K562 (cell line): ENCODE results near the gene GTF2H4. TPM values are rescaled to one million over a fixed set of nuclear protein-coding genes. Genes with fewer than 3 reads are reported as not detected.
A peak's percentile ranks its signal among the peaks of the same experiment; 100 is the strongest.

Source experiments
- ATAC-seq: fragments of 200-7000 bp; cut with Tn5 transposase; 3 replicates; pipeline ENCODE4 v1.9.1; 2020; ENCODE audit warnings: moderate library complexity
- BruUV-seq: library from RNA; stranded (reverse); fragments of 400-500 nt; replicated peaks from 2 replicates; lab custom pipeline; 2021; lab: Mats Ljungman, UMichigan
- CTCF ChIA-PET: fragments of 300-600 bp; formaldehyde crosslinking; extraction: SDS; loops from one replicate; lab custom pipeline; 2021; ENCODE audit warnings: low intra/inter-chr PET ratio; lab: Yijun Ruan, JAX
- POLR2A ChIA-PET: fragments of 300-600, 350-650 bp; sonication (Branson Sonifier 250); formaldehyde crosslinking; extraction: SDS; loops from one replicate; lab custom pipeline; 2021; ENCODE audit warnings: antibody characterized with exemption, inconsistent platforms; lab: Yijun Ruan, JAX
- DNase-seq, 4 experiments: peaks; one replicate each; pipeline versions ENCODE4 v3.0.0 to v3.0.0-alpha.2; 2011 to 2018; ENCODE audit warnings: low spot score in 3 of 4, mixed read lengths in 3 of 4; ENCODE audit errors: extremely low read depth in 1 of 4
- FAIRE-seq: peaks from 2 replicates; lab custom pipeline; 2011; peaks lifted over from hg19 to GRCh38; lab: Jason Lieb, UNC
- H2AFZ ChIP-seq: 2 replicates; pipeline ENCODE4 v1.6.0; 2011; ENCODE audit warnings: low read depth, low read length, control low read depth, inconsistent platforms
- H3K27ac ChIP-seq: fragments of 200-600 bp; 3 replicates; pipeline ENCODE4 v1.8.0; 2011; ENCODE audit warnings: low read depth, mild to moderate bottlenecking, control low read depth, inconsistent platforms, low read length, moderate library complexity, mixed read lengths; ENCODE audit errors: extremely low read depth
- H3K27me3 ChIP-seq, 2 experiments: fragments of 300-600 bp in 1 of 2; 2 replicates in 1 of 2; 3 replicates in 1 of 2; pipeline versions ENCODE4 v1.6.0 to v1.8.0; 2011; ENCODE audit warnings: inconsistent platforms in 2 of 2, low read length in 2 of 2, mild to moderate bottlenecking in 1 of 2, mixed read lengths in 1 of 2, moderate library complexity in 1 of 2; ENCODE audit not compliant: control insufficient read depth in 2 of 2, insufficient read depth in 2 of 2
- H3K36me3 ChIP-seq: fragments of 300-600 bp; 3 replicates; pipeline ENCODE4 v1.8.0; 2011; ENCODE audit warnings: mild to moderate bottlenecking, low read length, inconsistent platforms; ENCODE audit not compliant: control insufficient read depth, insufficient read depth
- H3K4me1 ChIP-seq, 2 experiments: fragments of 200-600 bp in 1 of 2; replicated peaks in 1 of 2; 2 replicates in 1 of 2; 3 replicates in 1 of 2; pipeline versions ENCODE4 v1.5.1 to v1.8.0; 2011; ENCODE audit warnings: inconsistent platforms in 2 of 2, low read length in 2 of 2, mild to moderate bottlenecking in 1 of 2, mixed read lengths in 1 of 2, moderate library complexity in 1 of 2; ENCODE audit not compliant: control insufficient read depth in 2 of 2, insufficient read depth in 2 of 2
- H3K4me2 ChIP-seq: 2 replicates; pipeline ENCODE4 v1.6.1; 2011; ENCODE audit warnings: low read length, control low read depth, inconsistent platforms, mixed read lengths; ENCODE audit not compliant: insufficient read depth
- H3K4me3 ChIP-seq: fragments of 200-600 bp; sonication (generic), shearing (Covaris generic); 2 replicates; pipeline ENCODE4 v1.5.1; 2016; ENCODE audit warnings: control low read depth, inconsistent platforms
- H3K79me2 ChIP-seq: fragments of 200-600 bp; 3 replicates; pipeline ENCODE4 v1.8.0; 2011; ENCODE audit warnings: low read length, inconsistent platforms; ENCODE audit not compliant: control insufficient read depth, insufficient read depth
- H3K9ac ChIP-seq, 2 experiments: 2 replicates each; pipeline versions ENCODE4 v1.6.0 to v1.6.1; 2011; ENCODE audit warnings: low read depth in 2 of 2, low read length in 2 of 2, control low read depth in 1 of 2, inconsistent platforms in 1 of 2, mild to moderate bottlenecking in 1 of 2, mixed read lengths in 1 of 2; ENCODE audit not compliant: insufficient read depth in 1 of 2
- H3K9me1 ChIP-seq: one replicate; pipeline ENCODE4 v1.6.0; 2011; ENCODE audit warnings: inconsistent platforms, mild to moderate bottlenecking, low read length, moderate library complexity; ENCODE audit not compliant: control insufficient read depth, insufficient read depth
- H3K9me3 ChIP-seq: replicated peaks from 2 replicates; pipeline ENCODE4 v1.5.1; 2011; ENCODE audit warnings: low read depth, low read length, inconsistent platforms; ENCODE audit not compliant: control insufficient read depth, insufficient read depth
- H4K20me1 ChIP-seq: replicated peaks from 2 replicates; pipeline ENCODE4 v1.6.1; 2011; ENCODE audit warnings: low read length, inconsistent platforms, mixed read lengths; ENCODE audit not compliant: control insufficient read depth, insufficient read depth
- CBFA2T3 ChIP-seq: fragments of 450-650 bp; IDR thresholded peaks from 2 replicates; pipeline ENCODE4 v1.6.1; 2017
- CREB1 ChIP-seq, 2 experiments: sonication (generic) in 1 of 2; formaldehyde crosslinking in 1 of 2; IDR thresholded peaks; 2 replicates each; pipeline versions ENCODE4 v1.6.1 to v1.8.0; 2012 to 2022; ENCODE audit warnings: inconsistent platforms in 1 of 2, mild to moderate bottlenecking in 1 of 2, missing genetic modification reagents in 1 of 2, moderate library complexity in 1 of 2
- ETV6 ChIP-seq, 3 experiments: fragments of 150-350 bp in 1 of 3; sonication (generic) in 1 of 3; formaldehyde crosslinking in 1 of 3; IDR thresholded peaks; 2 replicates each; pipeline versions ENCODE4 v1.6.1 to v1.8.0; 2014 to 2022; ENCODE audit warnings: borderline replicate concordance in 2 of 3, low read depth in 2 of 3, antibody characterized with exemption in 1 of 3, low read length in 1 of 3, mild to moderate bottlenecking in 1 of 3, missing genetic modification reagents in 1 of 3
- HDAC6 ChIP-seq: IDR thresholded peaks from 2 replicates; pipeline ENCODE4 v1.6.1; 2012; ENCODE audit warnings: low read depth, mild to moderate bottlenecking, control low read depth, inconsistent platforms, low read length, moderate library complexity
- JUN ChIP-seq, 2 experiments: sonication (generic) in 1 of 2; formaldehyde crosslinking in 1 of 2; IDR thresholded peaks; 2 replicates each; pipeline versions ENCODE4 v1.6.1 to v1.8.0; 2012 to 2022; ENCODE audit warnings: borderline replicate concordance in 2 of 2, mild to moderate bottlenecking in 2 of 2, improper control_type of control experiment in 1 of 2, low read depth in 1 of 2, low read length in 1 of 2, missing genetic modification reagents in 1 of 2
- MIER1 ChIP-seq: fragments of 450-650 bp; IDR thresholded peaks from 2 replicates; pipeline ENCODE4 v1.6.1; 2016; ENCODE audit warnings: antibody characterized with exemption, mild to moderate bottlenecking, low read depth
- NR4A1 ChIP-seq, 2 experiments: fragments of 250-450 bp in 1 of 2; fragments of 450-650 bp in 1 of 2; sonication (Bioruptor Pico) in 1 of 2; IDR thresholded peaks; 2 replicates each; pipeline versions ENCODE4 v1.4.0 to v1.6.1; 2016 to 2020; ENCODE audit warnings: mild to moderate bottlenecking in 2 of 2, missing compliant biosample characterization in 1 of 2, missing genetic modification characterization in 1 of 2, moderate library complexity in 1 of 2
- RHOXF2B ChIP-seq: fragments of 250-450 bp; sonication (Bioruptor Pico); conservative IDR thresholded peaks from 2 replicates; pipeline ENCODE4 v1.5.1; 2021
- SIN3A ChIP-seq, 2 experiments: fragments of 150-350 bp in 1 of 2; IDR thresholded peaks; 2 replicates each; pipeline ENCODE4 v1.6.1; 2011 to 2016; ENCODE audit warnings: borderline replicate concordance in 2 of 2, low read depth in 2 of 2, low read length in 2 of 2, mild to moderate bottlenecking in 2 of 2, moderate library complexity in 2 of 2; ENCODE audit not compliant: control insufficient read depth in 1 of 2
- TCF3 ChIP-seq: sonication (generic); formaldehyde crosslinking; IDR thresholded peaks from 2 replicates; pipeline ENCODE4 v1.4.0; 2020; ENCODE audit warnings: mild to moderate bottlenecking, missing genetic modification reagents
- TEAD4 ChIP-seq, 2 experiments: sonication (generic) in 1 of 2; formaldehyde crosslinking in 1 of 2; IDR thresholded peaks; 2 replicates each; pipeline versions ENCODE4 v1.6.1 to v1.8.0; 2012 to 2022; ENCODE audit warnings: borderline replicate concordance in 1 of 2, inconsistent platforms in 1 of 2, low read length in 1 of 2, mild to moderate bottlenecking in 1 of 2, missing genetic modification reagents in 1 of 2
- TFAP4 ChIP-seq: sonication (generic); formaldehyde crosslinking; IDR thresholded peaks from 2 replicates; pipeline ENCODE4 v1.8.0; 2022; ENCODE audit warnings: missing genetic modification reagents, mild to moderate bottlenecking, moderate library complexity, borderline replicate concordance
- ZBTB33 ChIP-seq: sonication (generic); formaldehyde crosslinking; IDR thresholded peaks from 2 replicates; pipeline ENCODE4 v1.8.1; 2023; ENCODE audit warnings: mild to moderate bottlenecking, missing genetic modification reagents
- ZNF217 ChIP-seq: sonication (generic); formaldehyde crosslinking; IDR thresholded peaks from 2 replicates; pipeline ENCODE4 v1.8.0; 2022; ENCODE audit warnings: mild to moderate bottlenecking, missing genetic modification reagents
- WGBS: fragments of 100-300 bp; shearing (Covaris generic); methylation state at CpG from one replicate; pipeline ENCODE4 v1.1.6; 2016; ENCODE audit warnings: low coverage, mixed read lengths; ENCODE audit not compliant: insufficient coverage; ENCODE audit errors: missing lambda C conversion rate; 5-methylcytosine and 5-hydroxymethylcytosine counted together
- in situ Hi-C: fragments of 300-500 bp; cut with MboI; formaldehyde crosslinking; loops from 4 replicates; pipeline ENCODE4 v1.15.0; 2018; ENCODE audit warnings: inconsistent platforms, mixed read lengths
- intact Hi-C: fragments of 100-400 bp; cut with micrococcal nuclease; formaldehyde crosslinking; loops from 2 replicates; pipeline ENCODE4 v1.14.2; 2022
- polyA plus RNA-seq, 8 experiments: library from polyadenylated mRNA; depleted of rRNA in 4 of 8; stranded (reverse) in 5 of 8; unstranded in 3 of 8; fragments of >200 nt; fragmentation: Nextera tagmentation in 2 of 8; fragmentation: Illumina TruSeq in 1 of 8; extraction: Ambion mirVana in 2 of 8; extraction: Trizol in 1 of 8; gene quantifications; 2 replicates each; pipeline versions ENCODE4 v1.2.1 to v1.2.3, GENCODE V29; 2011 to 2014; ENCODE audit warnings: inconsistent platforms in 1 of 8, missing spikeins in 1 of 8
- total RNA-seq, 7 experiments: library from RNA; depleted of rRNA in 6 of 7; stranded (reverse); fragments of >200 nt in 6 of 7; fragmentation: Illumina TruSeq in 2 of 7; extraction: Trizol in 2 of 7; gene quantifications; 2 replicates each; pipeline versions ENCODE4 v1.2.1 to v1.2.3, GENCODE V29; 2011 to 2021; ENCODE audit warnings: low replicate concordance in 1 of 7

GTF2H4 gene
- total and polyA plus RNA-seq, 9 of the 15 experiments (the other 6 are each of a cell fraction or from before 2014, with no cell fraction given), result 3.6 to 86.1 (median 39.6) TPM

- H3K9me1 ChIP-seq, result no peaks in the 10 kb centered on the region
- DNase-seq (no peak), ATAC-seq (no peak), FAIRE-seq (no peak)
- no peak overlapping the region for H3K27ac ChIP-seq
- H3K36me3 ChIP-seq, result peaks cover 78% of the 10 kb centered on the region; the same call in 2 of the 3 replicates
- 0 out of 2 replicates have a peak, but pooled peaks cover 3% of the 10 kb centered on the region for H4K20me1 ChIP-seq
- in situ Hi-C loops (loop anchor here (5.0 to 10.0 kb wide), 2 partner anchors 159 to 456 kb away; no protein-coding TSS in a partner anchor), intact Hi-C loops (no loop called here)
- ChIA-PET POLR2A (interaction anchor here (0.6 to 1.5 kb wide), 5 partner anchors 11 to 108 kb away, joined by 3 to 6 read pairs (median 3); partner anchors contain the start of genes GTF2H4 and SFTA2), CTCF (interaction anchor here (0.6 to 1.0 kb wide), 2 partner anchors 28 to 344 kb away, joined by 3 read pairs; no protein-coding TSS in a partner anchor)
- no peaks in the 10 kb centered on the region for H3K9me3 ChIP-seq
- peaks cover 8% of the 10 kb centered on the region; the same call in 2 of the 3 replicates for H3K79me2 ChIP-seq
- no peaks in the 10 kb centered on the region for H3K27me3 ChIP-seq
- H3K4me2 ChIP-seq, result no peak overlapping the region
- H3K9ac ChIP-seq, result peak overlapping the region in 1 of 2 experiments; percentile 47; a peak in 1 of 4 replicates
- BruUV-seq, result no TSS peak
- TF ChIP-seq JUN (IDR thresholded peaks at IDR 0.05; ENCODE audit: borderline replicate concordance, low read depth, low read length), result no peak
- no peak for TF ChIP-seq JUN (CRISPR knock-in tag; IDR thresholded peaks at IDR 0.05; ENCODE audit: borderline replicate concordance)
- TF ChIP-seq HDAC6, result no peak
- peak; percentile 43; the same call in 1 of the 2 replicates for TF ChIP-seq TFAP4 (CRISPR knock-in tag)
- TF ChIP-seq TEAD4 (IDR thresholded peaks at IDR 0.05; ENCODE audit: low read length), result peak; percentile 37; the same call in 1 of the 2 replicates
- TF ChIP-seq TEAD4 (CRISPR knock-in tag; IDR thresholded peaks at IDR 0.05; ENCODE audit: borderline replicate concordance), result no peak
- TF ChIP-seq ZNF217 (CRISPR knock-in tag), result no peak
- no peak for TF ChIP-seq ETV6 (IDR thresholded peaks at IDR 0.05; ENCODE audit: borderline replicate concordance in 1 of 2, low read depth in 2 of 2, low read length in 1 of 2)
- TF ChIP-seq ETV6 (CRISPR knock-in tag; IDR thresholded peaks at IDR 0.05; ENCODE audit: borderline replicate concordance), result no peak
- TF ChIP-seq CREB1 (IDR thresholded peaks at IDR 0.05), result no peak
- TF ChIP-seq CREB1 (CRISPR knock-in tag; IDR thresholded peaks at IDR 0.05), result no peak
- TF ChIP-seq TCF3 (CRISPR knock-in tag), result peak; percentile 41; the same call in 1 of the 2 replicates
- no peak for TF ChIP-seq RHOXF2B (CRISPR knock-in tag)
- TF ChIP-seq SIN3A (IDR thresholded peaks at IDR 0.05; ENCODE audit: borderline replicate concordance in 2 of 2, control insufficient read depth in 1 of 2, low read depth in 2 of 2, low read length in 2 of 2), result no peak
- peak; percentile 36; the same call in 1 of the 2 replicates for TF ChIP-seq CBFA2T3
- no peak for TF ChIP-seq MIER1
- no peak for TF ChIP-seq NR4A1 (CRISPR knock-in tag; IDR thresholded peaks at IDR 0.05)
- no peak for TF ChIP-seq NR4A1 (tag; IDR thresholded peaks at IDR 0.05)
- peak; percentile 91 for TF ChIP-seq ZBTB33 (CRISPR knock-in tag)
- WGBS, result 81% methylated on average over 8 of the region's 8 CpGs
- no peak overlapping the region for H3K4me3 ChIP-seq
- H3K4me1 ChIP-seq, result peaks cover 15 to 34% of the 10 kb centered on the region in 2 experiments
- H2AFZ ChIP-seq, result no peak overlapping the region
Measured at GRCh38 chr6:30918670-30919069, 10.7 kb downstream of the GTF2H4 start.
